GM19025 (cell line): ENCODE results near the gene NCAPG2.

Source experiments
- ATAC-seq: cut with Tn5 transposase; IDR thresholded peaks from one replicate; pipeline ENCODE4 v1.9.1; 2021; ENCODE audit warnings: mild to moderate bottlenecking, low read depth, moderate library complexity; ENCODE audit not compliant: unreplicated experiment

Gene NCAPG2

GRCh38 chr7:158583810-158584209, 120.8 kb downstream of the NCAPG2 start:
- no peak for ATAC-seq

- ATAC-seq, result no peak
Measured at GRCh38 chr7:158583143-158583542, 121.5 kb downstream of the NCAPG2 start.

DNA sequence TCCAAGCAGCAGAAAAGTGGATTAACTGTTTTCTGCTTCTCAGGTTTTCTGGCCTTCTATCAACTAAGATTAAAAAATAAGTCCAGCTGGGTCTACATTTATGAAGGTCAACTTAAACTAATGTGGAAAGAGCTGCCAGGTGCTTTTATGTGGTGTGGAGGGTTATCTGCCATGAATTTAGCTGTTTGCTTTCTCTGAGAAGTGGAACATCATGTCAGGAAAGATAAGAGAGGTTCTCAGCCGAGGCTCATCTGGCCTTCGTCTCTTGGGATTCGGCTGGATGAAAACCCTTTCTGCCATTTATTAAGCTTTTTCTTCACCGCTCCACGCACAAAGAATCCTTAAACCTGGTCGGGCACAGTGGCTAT, 122.5 kb downstream of the NCAPG2 start:
- no peak for ATAC-seq

DNA sequence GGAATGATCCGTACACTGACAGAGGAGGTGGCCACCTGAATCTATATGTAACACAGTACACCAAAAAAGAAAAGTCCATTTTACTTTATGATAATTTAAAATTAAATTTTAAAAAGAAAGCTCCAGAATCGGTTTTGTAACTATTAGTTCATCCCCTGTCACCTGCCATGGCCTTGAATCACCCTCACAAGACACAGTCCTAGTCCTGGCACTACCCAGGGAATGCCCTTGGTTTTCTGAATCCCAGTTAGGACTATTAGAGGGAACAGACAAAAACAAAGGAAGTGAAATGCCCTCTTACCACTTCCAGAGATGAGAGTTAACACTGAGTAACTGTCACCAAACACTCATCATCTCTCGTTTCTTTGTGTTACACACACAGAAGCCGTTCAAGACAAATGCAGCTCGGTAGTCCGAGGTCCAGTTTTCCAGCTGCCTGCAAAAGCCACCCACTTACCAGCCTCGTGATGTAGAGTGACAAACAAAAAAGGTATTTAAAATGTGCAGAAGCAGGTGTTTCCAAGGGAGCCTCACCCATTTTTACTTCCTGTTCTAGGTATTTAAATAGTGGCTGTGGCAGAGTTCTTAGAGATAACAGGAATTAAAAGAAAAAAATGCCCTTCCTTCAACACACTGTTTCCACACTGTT, 123.0 kb downstream of the NCAPG2 start:
- no peak for ATAC-seq
